ENCODE data around the gene PIGN.

PIGN gene

DNA sequence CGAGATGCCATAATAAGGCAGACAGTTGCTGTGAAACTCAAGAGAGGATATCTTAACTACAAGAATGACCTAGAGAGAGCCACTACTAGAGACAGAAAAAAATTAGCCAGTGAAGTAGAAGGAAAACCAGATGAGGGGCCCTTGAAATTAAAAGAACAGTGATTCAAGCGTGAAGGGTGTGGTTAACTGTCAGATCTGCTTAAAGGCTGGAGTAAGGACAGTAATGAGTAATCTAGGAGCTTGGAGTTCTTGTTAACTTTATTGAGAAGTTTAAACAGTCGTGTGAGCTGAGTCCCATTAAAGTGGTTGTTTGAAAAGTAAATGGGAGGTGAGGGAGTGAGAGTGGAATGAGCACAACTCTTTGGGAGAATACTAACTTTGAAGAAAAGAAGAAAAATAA lies 21.3 kb downstream of the PIGN start:
- TF ChIP-seq MYC (IDR thresholded peaks at IDR 0.05; ENCODE audit: low read depth, low read length) (no peak), POLR2A (IDR thresholded peaks at IDR 0.05; ENCODE audit: extremely low read depth, insufficient read length) (no peak)
- TF ChIP-seq, protein P1, sequence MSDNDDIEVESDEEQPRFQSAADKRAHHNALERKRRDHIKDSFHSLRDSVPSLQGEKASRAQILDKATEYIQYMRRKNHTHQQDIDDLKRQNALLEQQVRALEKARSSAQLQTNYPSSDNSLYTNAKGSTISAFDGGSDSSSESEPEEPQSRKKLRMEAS (IDR thresholded peaks at IDR 0.05; ENCODE audit: low read depth, low read length): no peak
- TF ChIP-seq, protein P2, sequence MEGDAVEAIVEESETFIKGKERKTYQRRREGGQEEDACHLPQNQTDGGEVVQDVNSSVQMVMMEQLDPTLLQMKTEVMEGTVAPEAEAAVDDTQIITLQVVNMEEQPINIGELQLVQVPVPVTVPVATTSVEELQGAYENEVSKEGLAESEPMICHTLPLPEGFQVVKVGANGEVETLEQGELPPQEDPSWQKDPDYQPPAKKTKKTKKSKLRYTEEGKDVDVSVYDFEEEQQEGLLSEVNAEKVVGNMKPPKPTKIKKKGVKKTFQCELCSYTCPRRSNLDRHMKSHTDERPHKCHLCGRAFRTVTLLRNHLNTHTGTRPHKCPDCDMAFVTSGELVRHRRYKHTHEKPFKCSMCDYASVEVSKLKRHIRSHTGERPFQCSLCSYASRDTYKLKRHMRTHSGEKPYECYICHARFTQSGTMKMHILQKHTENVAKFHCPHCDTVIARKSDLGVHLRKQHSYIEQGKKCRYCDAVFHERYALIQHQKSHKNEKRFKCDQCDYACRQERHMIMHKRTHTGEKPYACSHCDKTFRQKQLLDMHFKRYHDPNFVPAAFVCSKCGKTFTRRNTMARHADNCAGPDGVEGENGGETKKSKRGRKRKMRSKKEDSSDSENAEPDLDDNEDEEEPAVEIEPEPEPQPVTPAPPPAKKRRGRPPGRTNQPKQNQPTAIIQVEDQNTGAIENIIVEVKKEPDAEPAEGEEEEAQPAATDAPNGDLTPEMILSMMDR (IDR thresholded peaks at IDR 0.05; ENCODE audit: low read depth, low read length): no peak
- DNase-seq (ENCODE audit: low read depth): no peak
- no peak overlapping the region for H3K4me3 ChIP-seq (ENCODE audit: low read depth, low read length)

DNA sequence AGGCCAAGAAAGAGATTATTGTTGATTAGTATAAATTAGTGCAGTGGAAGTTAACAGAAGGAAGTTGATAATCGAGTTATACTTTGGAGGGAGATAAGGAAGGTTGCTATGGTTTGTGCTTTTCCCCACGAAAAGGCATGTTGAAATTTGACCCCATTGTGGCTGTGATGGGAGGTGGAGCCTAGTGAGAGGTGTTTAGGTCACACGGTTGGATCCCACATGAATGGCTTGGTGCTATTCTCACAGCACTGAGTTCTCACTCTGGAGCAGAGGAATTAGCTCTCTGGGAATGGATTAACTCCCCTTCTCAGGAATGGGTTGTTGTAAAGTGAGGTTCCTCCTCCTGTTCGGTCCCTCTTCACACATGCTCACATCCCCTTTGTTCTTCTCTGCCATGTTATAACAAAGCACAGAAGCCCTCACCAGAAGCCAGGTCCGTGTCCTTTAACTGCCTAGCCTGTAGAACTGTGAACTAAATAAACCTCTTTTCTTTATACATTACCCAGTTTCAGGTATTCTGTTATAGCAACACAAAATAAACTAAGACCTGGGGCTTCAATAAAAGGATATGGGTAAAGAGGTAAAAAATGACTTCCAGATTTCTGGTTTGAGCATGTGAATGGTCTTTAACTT lies 21.9 kb downstream of the PIGN start:
- no peak for DNase-seq (ENCODE audit: low read depth)
- no peak overlapping the region for H3K4me3 ChIP-seq (ENCODE audit: low read depth, low read length)
- TF ChIP-seq POLR2A (IDR thresholded peaks at IDR 0.05; ENCODE audit: extremely low read depth, insufficient read length): no peak
- TF ChIP-seq, protein P2 (IDR thresholded peaks at IDR 0.05; ENCODE audit: low read depth, low read length): no peak
- TF ChIP-seq MYC (IDR thresholded peaks at IDR 0.05; ENCODE audit: low read depth, low read length): no peak
- TF ChIP-seq, protein P1 (IDR thresholded peaks at IDR 0.05; ENCODE audit: low read depth, low read length): no peak

DNA sequence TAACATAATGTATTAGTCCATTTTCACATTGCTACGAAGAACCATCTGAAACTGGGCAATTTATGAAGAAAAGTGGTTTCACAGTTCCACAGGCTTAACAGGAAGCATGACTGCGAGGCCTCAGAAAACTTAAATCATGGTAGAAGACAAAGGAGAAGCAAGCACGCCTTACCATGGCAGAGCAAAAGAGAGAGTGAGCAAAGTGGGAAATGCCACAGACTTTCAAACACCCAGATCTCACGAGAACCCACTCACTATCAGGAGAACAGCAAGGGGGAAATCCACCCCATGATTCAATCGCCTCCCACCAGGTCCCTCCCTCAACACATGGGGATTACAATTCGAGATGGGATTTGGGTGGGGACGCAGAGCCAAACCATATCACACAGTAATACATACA lies 22.5 kb downstream of the PIGN start:
- no peak for DNase-seq (ENCODE audit: low read depth)
- TF ChIP-seq MYC (IDR thresholded peaks at IDR 0.05; ENCODE audit: low read depth, low read length) (no peak), POLR2A (IDR thresholded peaks at IDR 0.05; ENCODE audit: extremely low read depth, insufficient read length) (no peak)
- TF ChIP-seq, protein P2 (IDR thresholded peaks at IDR 0.05; ENCODE audit: low read depth, low read length): no peak
- TF ChIP-seq, protein P1 (IDR thresholded peaks at IDR 0.05; ENCODE audit: low read depth, low read length): no peak
- no peak overlapping the region for H3K4me3 ChIP-seq (ENCODE audit: low read depth, low read length)

DNA sequence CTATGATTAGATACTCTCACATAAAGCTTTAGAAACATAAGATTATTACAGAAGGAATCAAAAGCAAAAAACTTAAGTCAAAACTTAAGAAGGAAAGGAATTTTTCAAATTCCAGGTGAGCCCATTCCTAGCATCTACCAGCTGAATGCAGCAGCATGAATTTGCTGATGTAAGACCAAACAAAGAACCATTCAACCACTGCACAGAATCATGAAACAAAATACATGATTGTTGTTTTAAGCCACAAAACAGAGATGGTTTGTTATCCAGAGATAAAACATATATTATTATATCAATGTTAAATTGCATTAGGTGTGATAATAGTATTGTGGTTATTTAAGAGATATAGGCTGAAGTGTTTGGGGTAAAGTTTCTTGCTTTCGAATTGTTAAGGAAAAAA lies 29.0 kb downstream of the PIGN start:
- TF ChIP-seq POLR2A (IDR thresholded peaks at IDR 0.05; ENCODE audit: extremely low read depth, insufficient read length): no peak
- TF ChIP-seq, protein P2 (IDR thresholded peaks at IDR 0.05; ENCODE audit: low read depth, low read length): no peak
- no peak for DNase-seq (ENCODE audit: low read depth)
- no peak overlapping the region for H3K4me3 ChIP-seq (ENCODE audit: low read depth, low read length)

DNA sequence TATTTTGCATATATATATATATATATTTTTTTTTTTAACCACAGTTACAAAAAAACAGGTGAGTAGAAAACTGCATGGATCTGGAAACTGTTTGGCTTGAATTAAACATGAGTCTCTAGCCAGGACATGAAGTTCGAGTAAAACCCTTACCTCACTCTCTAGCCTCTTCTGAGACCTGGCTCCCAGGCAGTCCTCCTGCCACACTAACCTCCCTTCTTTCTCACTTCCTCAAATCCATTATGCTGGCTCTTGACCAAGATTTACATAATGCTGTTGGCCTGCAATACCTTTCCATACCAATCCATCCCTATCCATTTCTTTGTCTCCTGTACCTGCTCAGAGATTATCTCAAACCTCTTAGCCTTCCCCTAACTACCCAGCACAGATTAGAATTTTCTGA lies 34.0 kb downstream of the PIGN start:
- no peak for DNase-seq (ENCODE audit: low read depth)
- no peak overlapping the region for H3K4me3 ChIP-seq (ENCODE audit: low read depth, low read length)
- no peak for TF ChIP-seq MYC (IDR thresholded peaks at IDR 0.05; ENCODE audit: low read depth, low read length)
- TF ChIP-seq POLR2A (IDR thresholded peaks at IDR 0.05; ENCODE audit: extremely low read depth, insufficient read length): no peak
- TF ChIP-seq, protein P1 (IDR thresholded peaks at IDR 0.05; ENCODE audit: low read depth, low read length): no peak
- TF ChIP-seq, protein P2 (IDR thresholded peaks at IDR 0.05; ENCODE audit: low read depth, low read length): no peak
